Fibroblast of lung (primary cell): ENCODE data around the gene SGCA. TPM values are rescaled to one million over a fixed set of nuclear protein-coding genes. Genes with fewer than 3 reads are reported as not detected.

Experiments
- DNase-seq, 2 donors: peaks; one replicate each; pipeline versions ENCODE4 v3.0.0 to v3.0.0-alpha.2; 2010; ENCODE audit warnings: low read depth in 2 of 2
- H2AFZ ChIP-seq: 2 replicates; pipeline ENCODE4 v1.5.1; 2012; ENCODE audit warnings: low read length, control low read depth, inconsistent platforms
- H3K27ac ChIP-seq: 2 replicates; pipeline ENCODE4 v1.5.1; 2011; ENCODE audit warnings: low read length, control low read depth; ENCODE audit not compliant: insufficient read depth
- H3K27me3 ChIP-seq: 2 replicates; pipeline ENCODE4 v1.5.1; 2011; ENCODE audit warnings: mild to moderate bottlenecking, low read length; ENCODE audit not compliant: control insufficient read depth, insufficient read depth
- H3K36me3 ChIP-seq: 2 replicates; pipeline ENCODE4 v1.5.1; 2011; ENCODE audit warnings: low read length; ENCODE audit not compliant: control insufficient read depth, insufficient read depth
- H3K4me1 ChIP-seq: 2 replicates; pipeline ENCODE4 v1.5.1; 2011; ENCODE audit warnings: low read length; ENCODE audit not compliant: control insufficient read depth, insufficient read depth; ENCODE audit errors: extremely low read depth
- H3K4me2 ChIP-seq: 2 replicates; pipeline ENCODE4 v1.5.1; 2011; ENCODE audit warnings: low read length, control low read depth; ENCODE audit not compliant: insufficient read depth; ENCODE audit errors: extremely low read depth
- H3K4me3 ChIP-seq, 4 experiments: fragments of 200-600 bp in 1 of 4; sonication (generic) in 1 of 4; replicated peaks in 1 of 4; 2 replicates each; pipeline ENCODE4 v1.5.1; 2011 to 2016; ENCODE audit warnings: low read length in 4 of 4, low read depth in 3 of 4, mild to moderate bottlenecking in 3 of 4, control low read depth in 2 of 4, inconsistent platforms in 1 of 4, mixed read lengths in 1 of 4; ENCODE audit not compliant: insufficient read depth in 1 of 4; ENCODE audit errors: control extremely low read depth in 1 of 4
- H3K79me2 ChIP-seq: 2 replicates; pipeline ENCODE4 v1.5.1; 2012; ENCODE audit warnings: mild to moderate bottlenecking, low read length, inconsistent platforms; ENCODE audit not compliant: control insufficient read depth, insufficient read depth
- H3K9ac ChIP-seq: 2 replicates; pipeline ENCODE4 v1.5.1; 2011; ENCODE audit warnings: mild to moderate bottlenecking, low read length, control low read depth; ENCODE audit not compliant: insufficient read depth
- H3K9me3 ChIP-seq: 2 replicates; pipeline ENCODE4 v1.5.1; 2012; ENCODE audit warnings: low read depth, low read length; ENCODE audit not compliant: control insufficient read depth, insufficient read depth
- H4K20me1 ChIP-seq: 2 replicates; pipeline ENCODE4 v1.5.1; 2011; ENCODE audit warnings: low read length; ENCODE audit not compliant: control insufficient read depth, insufficient read depth; ENCODE audit errors: extremely low read depth
- EZH2 ChIP-seq: IDR thresholded peaks from 2 replicates; pipeline ENCODE4 v1.5.1; 2012; ENCODE audit warnings: low read length, control low read depth, mild to moderate bottlenecking; ENCODE audit errors: missing control alignments
- polyA minus RNA-seq: library from RNA; depleted of rRNA, polyadenylated mRNA; stranded (reverse); fragments of >200 nt; gene quantifications from 2 replicates; pipeline ENCODE4 v1.2.3, GENCODE V29; 2011; ENCODE audit warnings: low replicate concordance
- polyA plus RNA-seq, 2 donors: library from polyadenylated mRNA; depleted of rRNA in 1 of 2; stranded (reverse) in 1 of 2; unstranded in 1 of 2; fragments of >200 nt; gene quantifications; 2 replicates each; pipeline ENCODE4 v1.2.1, GENCODE V29; 2011 to 2012; ENCODE audit warnings: missing spikeins in 1 of 2
- total RNA-seq: library from RNA; depleted of rRNA; stranded (reverse); fragments of >200 nt; gene quantifications from 2 replicates; pipeline ENCODE4 v1.2.1, GENCODE V29; 2014
- TF ChIP-seq, protein P1 (sequence below), 2 donors: IDR thresholded peaks in 1 of 2; conservative IDR thresholded peaks in 1 of 2; 1 replicate in 1 of 2; 2 replicates in 1 of 2; pipeline ENCODE4 v1.5.1; 2011 to 2012; ENCODE audit warnings: low read length in 2 of 2, control low read depth in 1 of 2, inconsistent platforms in 1 of 2, low read depth in 1 of 2, mild to moderate bottlenecking in 1 of 2

Gene SGCA
- total RNA-seq, result 4.1 and 4.3 TPM in 2 replicates
- 1.4 and 1.6 TPM in 2 replicates for polyA plus RNA-seq
- polyA plus RNA-seq (2012), result 5.2 and 8.8 TPM in 2 replicates
- 1.7 and 5.6 TPM in 2 replicates for polyA minus RNA-seq

DNA sequence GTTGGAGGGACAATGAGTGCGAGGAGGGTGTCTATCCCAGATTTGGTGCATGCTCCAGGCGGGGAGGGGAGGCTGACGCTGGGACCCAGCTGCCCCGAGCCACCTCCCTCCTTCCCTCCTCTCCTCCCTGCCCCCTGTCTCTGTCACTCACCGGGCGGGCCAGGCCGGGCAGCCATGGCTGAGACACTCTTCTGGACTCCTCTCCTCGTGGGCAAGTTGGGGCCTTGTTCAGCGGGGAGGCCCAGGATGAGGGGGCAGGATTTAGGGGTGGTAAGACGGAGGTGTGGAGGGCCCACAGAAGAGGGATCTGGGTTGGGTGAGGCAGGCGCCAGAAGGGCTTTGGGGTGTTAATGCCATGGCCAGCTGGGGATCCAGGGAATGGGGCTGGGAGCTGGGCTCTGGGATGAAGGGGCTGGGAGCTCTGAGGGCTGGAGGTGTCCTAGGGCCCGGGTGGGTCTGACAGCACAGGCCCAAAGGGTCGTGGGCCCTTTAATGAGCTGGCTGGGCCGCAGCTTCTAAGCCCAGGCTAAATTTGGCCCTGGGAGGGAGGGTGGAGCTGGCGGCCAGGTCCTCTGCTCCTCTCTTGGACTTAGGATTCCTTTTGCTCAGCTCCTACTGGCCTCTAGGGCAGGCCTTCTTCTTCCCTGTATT lies at the start of gene SGCA:
TSS of gene SGCA (plus strand) at position 139 of the 651 bp plus-strand sequence. CDS start at position 175, 36 bp downstream.
- H3K4me1 ChIP-seq, result peaks cover 9% of the 10 kb centered on the region
- no peaks in the 10 kb centered on the region for H3K36me3 ChIP-seq
- no peak within 1 kb of the TSS for H3K27ac ChIP-seq
- H2AFZ ChIP-seq, result no peak within 1 kb of the TSS
- no peak within 1 kb of the TSS for H3K9ac ChIP-seq
- peak within 1 kb of the TSS in 1 of 4 experiments; percentile 25 for H3K4me3 ChIP-seq
- H4K20me1 ChIP-seq, result no peaks in the 10 kb centered on the region
- no peak within 1 kb of the TSS for H3K4me2 ChIP-seq
- no peaks in the 10 kb centered on the region for H3K79me2 ChIP-seq
- no peak for DNase-seq
- no peaks in the 10 kb centered on the region for H3K9me3 ChIP-seq
- TF ChIP-seq EZH2, result no peak
- TF ChIP-seq, protein P1, sequence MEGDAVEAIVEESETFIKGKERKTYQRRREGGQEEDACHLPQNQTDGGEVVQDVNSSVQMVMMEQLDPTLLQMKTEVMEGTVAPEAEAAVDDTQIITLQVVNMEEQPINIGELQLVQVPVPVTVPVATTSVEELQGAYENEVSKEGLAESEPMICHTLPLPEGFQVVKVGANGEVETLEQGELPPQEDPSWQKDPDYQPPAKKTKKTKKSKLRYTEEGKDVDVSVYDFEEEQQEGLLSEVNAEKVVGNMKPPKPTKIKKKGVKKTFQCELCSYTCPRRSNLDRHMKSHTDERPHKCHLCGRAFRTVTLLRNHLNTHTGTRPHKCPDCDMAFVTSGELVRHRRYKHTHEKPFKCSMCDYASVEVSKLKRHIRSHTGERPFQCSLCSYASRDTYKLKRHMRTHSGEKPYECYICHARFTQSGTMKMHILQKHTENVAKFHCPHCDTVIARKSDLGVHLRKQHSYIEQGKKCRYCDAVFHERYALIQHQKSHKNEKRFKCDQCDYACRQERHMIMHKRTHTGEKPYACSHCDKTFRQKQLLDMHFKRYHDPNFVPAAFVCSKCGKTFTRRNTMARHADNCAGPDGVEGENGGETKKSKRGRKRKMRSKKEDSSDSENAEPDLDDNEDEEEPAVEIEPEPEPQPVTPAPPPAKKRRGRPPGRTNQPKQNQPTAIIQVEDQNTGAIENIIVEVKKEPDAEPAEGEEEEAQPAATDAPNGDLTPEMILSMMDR (conservative IDR thresholded peaks at IDR 0.05 in 1 of 2, IDR thresholded peaks at IDR 0.05 in 1 of 2; ENCODE audit: low read depth in 1 of 2, low read length in 2 of 2), result no peak
- H3K27me3 ChIP-seq, result no peaks in the 10 kb centered on the region

DNA sequence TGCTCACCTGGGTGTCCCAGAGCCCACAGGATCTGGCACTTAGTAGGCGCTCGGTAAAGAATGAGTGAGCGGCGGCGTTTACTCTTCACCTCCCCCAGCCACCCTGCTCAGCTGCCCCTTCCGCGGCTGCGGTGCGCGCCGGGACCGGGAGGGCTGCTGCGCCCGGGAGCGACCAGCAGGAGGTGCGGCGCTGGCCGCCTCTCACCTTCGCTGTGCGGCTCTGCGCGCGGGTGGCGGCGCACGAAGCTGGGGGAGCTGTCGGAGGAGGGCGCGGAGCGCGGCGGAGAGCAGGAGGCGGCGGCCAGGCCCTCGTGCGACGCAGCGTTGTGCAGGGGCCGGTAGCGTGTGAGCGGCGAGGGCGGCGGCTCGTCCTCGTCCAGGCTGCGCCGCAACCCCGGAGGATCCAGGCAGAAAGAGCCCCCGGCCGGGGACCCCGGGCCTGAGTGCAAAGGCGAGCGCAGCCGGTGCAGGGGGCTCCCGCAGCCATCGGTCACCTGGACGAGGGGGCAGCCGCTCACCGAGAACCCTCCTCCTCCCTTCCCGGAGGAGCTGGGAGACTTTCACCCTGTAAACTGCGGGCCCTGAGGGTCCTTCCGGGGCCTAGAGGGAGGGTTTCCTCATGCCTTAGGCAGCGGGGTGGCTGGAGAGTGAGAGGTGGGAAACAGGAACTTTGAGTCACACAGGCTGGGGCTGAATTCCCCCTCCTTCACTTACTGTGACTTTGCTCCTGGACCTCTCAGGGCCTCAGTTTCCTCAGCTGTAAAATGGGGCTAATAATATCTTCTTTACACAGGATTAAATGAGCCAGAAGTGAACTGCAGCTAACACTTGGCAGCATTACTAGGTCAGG lies 48.4 kb upstream of the SGCA start:
- Histone ChIP-seq H3K9me3 (no peaks in the 10 kb centered on the region), H2AFZ (no peak overlapping the region), H3K36me3 (no peaks in the 10 kb centered on the region), H3K9ac (no peak overlapping the region), H3K4me3 (peak overlapping the region in 1 of 4 experiments; percentile 14), H4K20me1 (no peaks in the 10 kb centered on the region), H3K79me2 (no peaks in the 10 kb centered on the region), H3K27me3 (peaks cover 3% of the 10 kb centered on the region), H3K4me1 (no peaks in the 10 kb centered on the region), H3K27ac (no peak overlapping the region), H3K4me2 (peak overlapping the region; percentile 60)
- peak; percentile 47 to 70 for DNase-seq
- TF ChIP-seq EZH2, result no peak
- TF ChIP-seq, protein P1 (conservative IDR thresholded peaks at IDR 0.05 in 1 of 2, IDR thresholded peaks at IDR 0.05 in 1 of 2; ENCODE audit: low read depth in 1 of 2, low read length in 2 of 2), result peak; percentile 43 to 49
